ENCODE measurements around the gene ARFRP1.

The ARFRP1 gene

DNA sequence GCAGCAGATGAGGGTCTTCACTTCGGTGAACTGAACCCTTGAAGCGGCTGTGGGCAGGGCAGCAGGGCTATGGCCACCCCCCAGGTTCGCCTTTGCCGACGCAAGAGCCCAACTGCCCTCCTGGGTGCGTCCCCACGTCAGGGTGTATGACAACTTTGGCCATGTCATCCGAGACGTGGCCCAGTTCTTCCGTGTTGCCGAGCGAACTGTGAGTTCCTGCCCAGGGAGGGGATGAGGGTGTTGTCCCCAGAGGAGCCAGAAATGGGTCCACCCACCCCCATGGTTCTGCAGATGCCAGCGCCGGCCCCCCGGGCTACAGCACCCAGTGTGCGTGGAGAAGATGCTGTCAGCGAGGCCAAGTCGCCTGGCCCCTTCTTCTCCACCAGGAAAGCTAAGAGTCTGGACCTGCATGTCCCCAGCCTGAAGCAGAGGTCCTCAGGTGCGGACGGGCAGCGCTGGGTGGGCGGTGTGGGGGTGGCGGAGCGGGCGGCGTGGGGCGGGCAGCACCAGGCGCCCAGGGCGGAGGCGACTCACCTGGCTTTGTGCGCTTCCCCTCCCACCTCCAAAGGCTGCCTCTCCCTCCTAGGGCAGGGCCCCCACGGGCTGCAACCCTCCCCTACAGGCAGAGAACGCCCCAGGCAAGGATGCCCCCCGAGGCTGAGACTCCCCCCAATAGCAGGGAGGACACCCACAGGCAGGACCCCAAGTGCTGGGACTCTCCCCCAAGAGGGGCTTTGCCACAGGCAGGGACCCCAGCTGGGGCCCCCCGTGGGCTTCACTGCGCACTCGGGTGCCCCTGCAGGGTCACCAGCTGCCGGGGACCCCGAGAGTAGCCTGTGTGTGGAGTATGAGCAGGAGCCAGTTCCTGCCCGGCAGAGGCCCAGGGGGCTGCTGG, 17.5 kb downstream of the ARFRP1 start:
- no peak for DNase-seq

DNA sequence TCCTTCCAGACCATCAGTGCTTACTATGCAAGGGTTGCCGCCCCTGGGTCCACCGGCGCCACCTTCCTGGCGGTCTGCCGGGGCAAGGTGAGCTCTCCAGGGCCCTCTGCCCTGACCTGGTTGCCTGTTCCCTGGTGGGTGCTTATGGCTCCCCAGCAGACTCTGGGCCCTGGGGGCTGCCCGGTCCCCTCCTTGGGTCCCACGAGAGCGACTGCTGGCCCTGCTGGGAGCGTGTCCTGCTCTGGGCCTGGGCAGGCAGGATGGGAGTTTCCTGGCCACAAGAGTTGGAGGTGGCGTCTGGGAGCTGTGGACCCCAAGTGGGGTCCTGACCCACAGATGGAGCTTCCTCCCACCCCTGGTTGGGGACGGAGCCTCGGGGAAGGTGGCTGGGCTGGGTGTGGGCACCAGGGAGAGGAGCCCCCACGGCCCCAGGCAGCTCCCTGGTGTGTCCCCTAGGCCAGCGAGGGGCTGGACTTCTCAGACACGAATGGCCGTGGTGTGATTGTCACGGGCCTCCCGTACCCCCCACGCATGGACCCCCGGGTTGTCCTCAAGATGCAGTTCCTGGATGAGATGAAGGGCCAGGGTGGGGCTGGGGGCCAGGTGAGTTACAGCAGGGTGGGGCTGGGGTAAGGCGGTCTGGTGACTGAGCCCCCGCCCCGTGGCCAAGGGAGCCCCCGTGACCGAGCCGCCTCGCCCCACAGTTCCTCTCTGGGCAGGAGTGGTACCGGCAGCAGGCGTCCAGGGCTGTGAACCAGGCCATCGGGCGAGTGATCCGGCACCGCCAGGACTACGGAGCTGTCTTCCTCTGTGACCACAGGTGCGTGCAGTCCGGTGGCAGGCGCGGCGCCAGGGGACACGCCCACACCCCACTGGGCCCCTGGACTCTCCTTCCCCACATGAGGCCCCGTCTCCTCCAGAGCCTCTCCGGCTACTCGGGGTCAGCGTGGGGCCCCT, 18.5 kb downstream of the ARFRP1 start:
- DNase-seq = no peak

DNA sequence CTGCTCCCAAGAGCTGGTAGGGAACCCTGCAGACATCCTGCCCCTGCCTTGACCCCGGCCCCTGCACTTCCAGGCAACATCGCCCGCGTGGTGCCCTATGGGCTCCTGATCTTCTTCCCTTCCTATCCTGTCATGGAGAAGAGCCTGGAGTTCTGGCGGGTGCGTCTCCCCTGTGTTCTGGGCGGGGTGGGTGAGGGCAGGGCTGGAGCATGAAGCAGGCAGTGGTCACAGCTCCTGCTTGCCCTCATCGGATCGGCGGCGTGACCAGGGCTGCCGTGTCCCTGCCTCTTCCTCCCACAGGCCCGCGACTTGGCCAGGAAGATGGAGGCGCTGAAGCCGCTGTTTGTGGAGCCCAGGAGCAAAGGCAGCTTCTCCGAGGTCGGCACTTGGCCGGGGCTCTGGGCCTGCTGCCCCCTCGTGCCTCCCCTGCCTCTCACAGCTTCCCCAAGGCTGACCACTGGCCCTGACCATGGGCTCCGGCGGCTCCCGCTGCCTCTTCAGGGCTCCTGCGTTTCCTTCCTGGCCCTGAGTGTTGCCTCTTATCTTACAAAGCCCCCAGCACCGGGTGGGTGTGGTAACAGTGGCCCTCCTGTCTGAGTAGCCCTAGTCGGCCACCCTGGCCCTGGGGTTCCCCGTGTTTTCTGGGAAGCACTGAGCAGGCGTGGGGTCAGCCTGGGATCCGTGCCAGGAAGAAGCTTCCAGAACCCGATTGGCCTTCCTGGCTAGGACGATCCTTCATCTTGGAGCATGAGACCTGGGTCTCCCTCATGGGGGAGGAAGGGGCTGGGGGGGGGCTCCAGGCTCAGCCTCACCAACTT, 19.3 kb downstream of the ARFRP1 start:
- no peak for DNase-seq

DNA sequence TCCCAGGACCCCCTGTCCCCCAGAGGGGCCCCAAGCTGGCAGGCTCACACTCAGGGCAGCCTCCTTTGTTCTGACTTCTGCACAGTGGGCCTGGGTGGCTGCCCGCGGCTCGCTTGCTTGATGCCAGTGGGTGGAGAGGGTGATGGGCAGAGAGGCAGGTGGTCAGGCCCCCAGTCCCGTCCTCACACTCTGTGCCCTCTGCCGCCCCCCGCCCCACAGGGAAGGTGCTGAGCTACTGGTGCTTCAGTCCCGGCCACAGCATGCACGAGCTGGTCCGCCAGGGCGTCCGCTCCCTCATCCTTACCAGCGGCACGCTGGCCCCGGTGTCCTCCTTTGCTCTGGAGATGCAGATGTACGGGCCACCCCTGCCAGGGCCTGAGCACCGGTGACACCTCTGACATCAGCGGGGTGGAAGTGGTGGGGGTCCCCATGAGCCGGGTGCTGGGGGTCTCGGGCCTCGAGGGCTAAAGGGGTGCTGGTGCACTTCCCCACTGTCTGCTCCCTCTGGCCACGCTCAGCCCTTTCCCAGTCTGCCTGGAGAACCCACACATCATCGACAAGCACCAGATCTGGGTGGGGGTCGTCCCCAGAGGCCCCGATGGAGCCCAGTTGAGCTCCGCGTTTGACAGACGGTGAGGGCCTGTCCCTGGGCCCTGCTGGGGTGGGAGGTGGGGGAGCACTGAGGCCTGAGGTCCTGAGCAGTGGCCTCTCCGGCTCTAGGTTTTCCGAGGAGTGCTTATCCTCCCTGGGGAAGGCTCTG, 20.2 kb downstream of the ARFRP1 start:
- DNase-seq = no peak

DNA sequence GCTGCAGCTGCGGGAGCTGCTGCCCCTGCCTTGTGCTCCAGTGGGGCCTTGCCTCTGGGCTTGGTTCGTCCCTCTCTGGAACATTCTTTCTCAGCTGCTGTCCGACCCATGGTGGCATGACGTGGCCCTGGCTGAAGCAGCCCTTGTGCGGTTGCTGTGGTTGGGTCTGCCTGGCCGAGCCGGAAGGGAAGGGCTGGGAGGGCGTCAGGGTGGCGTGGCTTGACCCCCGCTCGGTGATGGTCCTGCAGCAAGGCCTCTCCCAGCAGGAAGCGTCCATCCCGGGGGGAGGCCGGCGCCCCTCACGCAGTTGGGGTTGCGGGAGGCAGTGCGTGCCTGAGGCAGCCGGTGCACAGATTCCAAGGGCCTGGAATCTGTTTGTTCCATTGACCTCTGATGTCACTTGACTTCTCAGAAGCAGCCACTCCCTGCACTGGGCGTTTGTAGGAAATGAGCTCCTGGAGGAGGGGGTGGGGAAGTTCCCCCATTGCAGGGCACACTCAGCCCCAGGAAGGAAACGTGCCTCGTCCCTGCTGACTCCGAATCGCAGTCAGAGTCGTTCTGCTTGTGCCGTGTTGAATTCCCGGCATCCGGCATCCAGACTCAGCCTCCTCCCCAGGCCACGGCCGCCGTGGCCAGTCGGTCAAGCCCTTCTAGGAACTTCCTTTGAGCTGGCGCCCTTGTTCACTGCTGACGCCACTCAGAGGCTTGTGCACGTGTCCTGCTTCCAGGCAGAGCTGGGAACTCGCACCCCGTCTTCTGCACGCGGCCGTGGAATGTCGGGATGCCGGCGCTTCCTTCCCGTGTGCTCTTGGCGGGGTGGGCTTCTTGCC, 21.1 kb downstream of the ARFRP1 start:
- peak; percentile 80 for DNase-seq

DNA sequence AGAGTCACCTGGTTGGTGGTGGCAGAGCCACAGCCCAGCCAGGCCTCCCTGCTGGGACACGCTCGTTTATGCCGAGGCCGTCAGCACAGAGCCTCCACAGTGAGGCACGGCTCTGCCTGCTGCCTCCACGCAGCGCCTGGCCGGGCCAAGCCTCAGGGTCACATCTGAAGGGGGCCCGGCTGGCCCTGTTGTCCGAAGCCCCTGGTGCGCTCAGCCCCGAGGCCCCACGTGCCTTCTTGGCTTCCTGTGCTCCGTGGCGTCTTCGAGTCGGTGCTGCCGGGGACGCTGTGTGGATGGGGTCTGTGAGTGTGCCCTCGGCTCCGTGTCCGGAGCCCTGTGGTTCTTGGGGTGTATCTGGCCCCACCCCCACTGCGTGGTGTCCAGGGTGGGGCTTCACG, 21.7 kb downstream of the ARFRP1 start:
- DNase-seq = no peak

DNA sequence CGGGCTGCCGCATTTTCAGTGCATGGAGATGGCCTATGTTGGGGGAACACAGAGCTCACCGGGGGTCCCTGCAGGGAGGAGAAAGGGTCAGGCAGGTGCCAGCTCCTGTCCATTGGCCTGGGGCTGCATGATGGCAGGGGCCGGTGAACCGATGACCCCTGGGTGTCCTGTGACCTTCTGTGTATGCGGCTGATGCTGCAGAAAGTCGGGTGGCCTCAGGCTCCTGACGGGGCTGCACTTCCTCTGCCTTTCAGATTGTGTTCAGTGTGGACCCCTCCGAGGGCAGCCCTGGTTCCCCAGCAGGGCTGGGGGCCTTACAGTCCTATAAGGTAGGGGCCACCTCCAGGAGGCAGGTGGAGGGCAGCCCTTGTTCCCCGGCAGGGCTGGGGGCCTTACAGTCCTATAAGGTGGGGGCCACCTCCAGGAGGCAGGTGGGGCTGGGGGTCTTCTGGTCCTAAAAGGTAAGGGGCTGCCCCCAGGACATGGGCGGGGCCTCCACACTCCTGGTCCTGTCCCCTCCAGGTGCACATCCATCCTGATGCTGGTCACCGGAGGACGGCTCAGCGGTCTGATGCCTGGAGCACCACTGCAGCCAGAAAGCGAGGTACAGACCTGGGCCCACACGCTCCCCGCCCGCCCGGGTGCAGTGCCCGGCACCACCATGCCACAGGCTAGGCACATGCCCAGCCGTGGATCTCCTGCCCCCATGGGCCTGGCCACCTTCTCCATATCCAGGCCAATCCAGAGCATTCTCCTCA, 22.3 kb downstream of the ARFRP1 start:
- DNase-seq = no peak

DNA sequence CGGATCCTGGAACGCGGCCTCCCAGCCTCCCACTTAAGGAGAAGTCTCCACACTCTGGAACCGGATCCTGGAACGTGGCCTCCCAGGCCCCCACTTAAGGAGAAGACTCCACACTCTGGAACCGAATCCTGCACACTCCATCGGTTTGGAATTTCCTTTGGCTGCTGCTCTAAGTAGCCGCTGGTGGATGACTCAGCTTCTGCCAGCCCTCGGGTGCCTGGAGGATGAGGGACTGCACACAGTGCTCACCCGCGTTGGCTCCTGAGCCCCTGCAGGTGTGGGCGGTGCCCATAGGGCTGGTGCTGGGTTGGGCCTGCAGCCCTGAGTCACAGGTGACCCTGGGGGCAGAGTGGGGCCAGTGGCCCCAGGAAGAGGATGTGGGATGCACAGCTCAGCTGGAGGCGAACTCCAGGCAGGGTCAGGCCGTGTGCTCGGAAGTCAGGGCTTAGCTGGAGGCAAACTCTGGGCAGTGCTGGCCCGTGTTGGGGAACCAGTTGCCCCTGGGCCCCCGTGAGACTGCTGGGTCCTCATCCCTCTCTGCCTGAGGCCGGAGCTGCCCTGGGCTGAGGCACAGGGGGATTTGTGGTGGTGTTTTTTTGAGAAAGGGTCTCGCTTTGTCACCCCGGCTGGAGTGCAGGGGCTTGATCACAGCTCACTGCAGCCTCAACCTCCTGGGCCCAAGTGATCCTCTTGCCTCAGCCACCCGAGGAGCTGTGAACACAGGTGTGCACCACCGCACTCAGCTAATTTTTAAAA, 25.2 kb downstream of the ARFRP1 start:
- DNase-seq = no peak

DNA sequence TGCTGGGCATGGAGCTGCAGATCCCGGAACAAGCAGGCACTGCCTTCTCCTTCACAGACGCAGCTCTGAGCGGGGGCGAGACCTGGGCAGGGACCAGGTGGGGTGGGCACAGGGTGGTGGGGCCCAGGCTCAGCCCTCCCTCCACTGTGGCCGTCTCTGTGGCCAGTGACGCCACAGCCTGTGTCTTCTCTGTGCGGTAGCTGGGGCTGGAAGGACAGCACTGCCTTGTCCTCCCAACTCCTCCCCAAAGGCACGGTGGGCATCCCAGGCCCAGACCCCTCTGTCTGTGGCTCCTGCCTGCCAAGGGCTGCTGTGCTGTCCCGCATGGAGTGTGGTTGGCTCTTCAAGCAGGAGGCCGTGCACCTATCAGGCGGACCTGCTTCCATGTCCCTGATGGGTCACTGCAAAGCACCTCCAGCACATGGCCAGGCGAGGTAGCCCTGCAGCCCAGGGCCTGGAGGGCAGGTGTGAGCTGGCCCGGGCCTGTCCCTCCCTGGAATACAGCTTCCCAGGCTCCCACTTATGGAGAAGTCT, 26.1 kb downstream of the ARFRP1 start:
- no peak for DNase-seq

DNA sequence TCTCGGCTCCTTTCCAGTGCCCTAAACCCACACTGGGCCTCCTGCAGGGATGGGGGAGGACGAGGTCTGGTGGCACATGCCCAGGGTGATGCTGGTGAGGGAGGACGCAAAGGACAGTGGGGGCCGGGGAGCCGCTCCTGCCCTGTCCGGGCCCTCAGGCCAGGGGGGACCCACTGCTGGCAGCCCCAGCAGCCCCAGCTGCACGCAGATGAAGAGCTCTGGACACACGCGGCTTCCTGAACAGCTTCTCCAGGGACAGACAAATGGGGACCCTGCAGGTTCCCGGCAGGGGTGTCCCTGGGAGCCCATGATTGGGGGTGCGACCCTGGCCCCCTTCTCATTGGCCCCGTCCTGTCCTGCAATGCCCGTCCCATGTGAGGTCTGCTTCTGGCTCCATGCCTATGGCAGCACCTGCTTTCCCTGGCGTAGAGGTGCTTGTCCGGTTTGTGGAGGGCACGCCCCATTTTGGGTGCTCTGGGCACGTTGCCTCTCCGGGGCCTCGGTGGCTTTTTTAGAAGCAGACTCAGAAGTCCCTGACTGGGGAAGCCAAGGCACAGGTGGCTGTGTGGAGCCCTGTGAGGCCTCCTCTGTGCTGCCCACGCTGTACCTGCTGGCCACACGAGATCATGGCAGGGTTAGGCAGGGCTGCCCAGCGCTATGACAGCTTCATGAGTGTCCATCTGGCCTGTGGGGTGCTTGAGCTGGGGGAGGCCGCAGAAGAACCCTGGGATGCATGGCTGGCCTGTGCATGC, 26.7 kb downstream of the ARFRP1 start:
- no peak for DNase-seq

DNA sequence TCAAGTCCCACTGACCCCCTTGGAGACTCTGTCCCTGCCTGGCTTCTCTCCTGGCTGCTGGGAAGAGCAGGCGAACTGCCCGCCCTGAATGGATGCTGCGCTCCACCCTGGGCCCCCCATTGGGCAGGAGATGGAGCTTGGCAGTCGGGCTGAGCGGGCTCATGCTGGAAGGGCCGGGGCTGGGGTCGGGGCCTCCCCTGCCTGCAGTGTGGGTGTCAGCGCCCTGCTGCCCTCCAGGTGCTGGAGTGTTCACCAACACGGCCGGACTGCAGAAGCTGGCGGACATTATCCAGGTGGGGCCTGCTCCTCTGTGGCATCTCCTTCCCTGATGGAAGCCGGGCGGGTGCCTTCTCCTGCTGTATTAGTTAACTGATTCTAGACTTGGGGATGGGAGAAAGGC, 27.3 kb downstream of the ARFRP1 start:
- DNase-seq = no peak

DNA sequence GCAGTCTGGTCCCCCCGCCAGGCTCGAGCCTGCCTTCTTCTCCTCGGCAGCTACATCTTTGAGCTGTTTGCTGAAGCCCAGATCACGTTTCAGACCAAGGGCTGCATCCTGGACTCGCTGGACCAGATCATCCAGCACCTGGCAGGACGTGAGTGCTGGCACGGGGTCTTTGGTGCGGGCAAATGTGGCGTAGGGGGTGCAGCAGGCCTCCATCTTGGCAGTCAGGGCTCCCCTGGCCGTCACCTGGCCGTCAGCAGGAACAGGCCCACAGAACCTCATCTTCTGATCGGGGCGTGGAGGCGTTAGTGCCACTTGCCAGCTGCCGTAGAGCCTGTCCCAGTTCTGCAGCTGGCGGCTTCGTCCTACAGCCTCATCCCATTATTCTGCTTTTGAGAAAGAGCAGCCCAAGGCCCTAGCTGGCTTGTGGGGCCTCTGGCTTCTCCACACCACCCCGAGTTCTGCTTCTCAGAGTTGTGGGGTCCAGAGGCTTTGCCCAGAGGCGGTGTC, 27.9 kb downstream of the ARFRP1 start:
- no peak for DNase-seq

DNA sequence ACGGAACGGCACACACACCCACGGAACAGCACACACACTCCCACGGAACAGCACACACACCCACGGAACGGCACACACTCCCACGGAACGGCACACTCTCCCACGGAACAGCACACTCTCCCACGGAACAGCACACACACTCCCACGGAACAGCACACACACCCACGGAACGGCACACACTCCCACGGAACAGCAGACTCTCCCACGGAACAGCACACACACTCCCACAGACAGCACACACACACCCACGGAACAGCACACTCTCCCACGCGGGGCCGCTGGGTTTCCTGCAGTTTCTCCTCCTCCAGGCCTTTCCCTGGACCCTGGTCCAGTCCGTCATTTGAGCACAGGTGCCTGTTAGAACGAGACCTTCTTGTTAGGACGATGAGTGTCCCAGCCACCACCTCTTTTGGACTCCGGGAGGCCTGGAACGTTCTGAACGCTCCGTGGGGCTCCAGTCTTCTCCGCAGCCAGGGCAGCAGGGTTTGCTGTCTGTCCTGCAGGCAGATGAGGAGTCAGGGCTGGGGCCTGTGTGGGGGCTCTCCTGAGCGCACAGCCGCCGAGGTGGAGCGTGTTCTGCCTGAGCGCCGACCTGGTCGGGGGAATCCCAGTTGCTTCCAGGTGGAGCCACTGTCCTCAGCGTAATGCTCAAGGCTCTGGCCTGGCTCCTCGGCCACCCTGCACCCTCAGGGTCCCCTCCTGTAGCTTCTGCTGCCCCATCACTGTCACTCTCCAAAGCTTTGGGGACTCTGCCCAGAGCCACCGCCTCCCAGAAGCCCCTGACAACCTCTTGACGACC, 28.9 kb downstream of the ARFRP1 start:
- DNase-seq = no peak

DNA sequence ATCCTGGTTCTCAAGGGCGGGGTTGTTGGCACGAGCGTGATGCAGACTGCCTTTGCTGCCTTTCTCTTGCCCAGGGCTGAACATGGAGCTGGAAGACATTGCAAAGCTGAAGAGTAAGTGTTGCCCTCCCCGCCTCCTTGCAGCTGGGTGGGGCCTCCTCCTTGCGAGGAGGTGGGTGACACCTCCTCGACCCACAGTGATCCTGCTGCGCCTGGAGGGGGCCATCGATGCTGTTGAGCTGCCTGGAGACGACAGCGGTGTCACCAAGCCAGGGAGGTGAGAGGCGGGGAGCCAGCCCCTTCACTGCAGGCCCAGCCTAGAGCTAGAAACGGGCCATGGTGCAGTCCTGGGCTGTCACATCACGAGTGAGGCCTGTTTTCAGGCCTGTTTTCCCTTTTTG, 29.7 kb downstream of the ARFRP1 start:
- no peak for DNase-seq

DNA sequence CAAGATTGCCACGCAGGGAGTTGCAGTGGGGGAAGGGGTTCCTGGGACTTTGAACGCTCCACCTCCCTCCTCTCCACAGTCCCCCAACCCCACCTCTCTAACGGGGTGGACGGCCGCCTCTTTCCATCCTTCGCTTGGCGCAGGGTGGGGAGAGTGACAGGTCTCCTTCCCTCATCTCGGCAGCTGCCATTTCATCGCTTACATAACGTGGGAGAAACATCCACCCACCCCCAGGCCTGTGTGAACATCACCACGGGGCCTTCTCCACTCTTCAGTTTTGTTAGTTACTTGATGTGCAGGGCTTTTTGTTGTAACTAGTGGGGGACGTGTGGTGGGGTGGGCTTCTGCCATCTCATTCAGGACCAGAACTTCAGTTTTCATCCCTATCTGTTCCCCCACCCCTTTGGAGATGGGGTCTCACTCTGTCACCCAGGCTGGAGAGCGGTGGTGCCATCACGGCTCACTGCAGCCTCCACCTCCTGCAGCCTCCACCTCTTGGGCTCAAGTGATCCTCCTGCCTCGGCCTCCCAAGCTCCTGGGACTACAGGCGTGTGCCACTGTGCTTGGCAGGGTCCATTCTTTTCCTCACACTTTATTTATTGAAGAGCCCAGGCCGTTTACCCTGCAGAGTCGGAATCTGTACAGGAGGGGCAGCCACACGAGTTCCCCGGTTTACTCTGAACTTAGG, 32.0 kb downstream of the ARFRP1 start:
- no peak for DNase-seq

DNA sequence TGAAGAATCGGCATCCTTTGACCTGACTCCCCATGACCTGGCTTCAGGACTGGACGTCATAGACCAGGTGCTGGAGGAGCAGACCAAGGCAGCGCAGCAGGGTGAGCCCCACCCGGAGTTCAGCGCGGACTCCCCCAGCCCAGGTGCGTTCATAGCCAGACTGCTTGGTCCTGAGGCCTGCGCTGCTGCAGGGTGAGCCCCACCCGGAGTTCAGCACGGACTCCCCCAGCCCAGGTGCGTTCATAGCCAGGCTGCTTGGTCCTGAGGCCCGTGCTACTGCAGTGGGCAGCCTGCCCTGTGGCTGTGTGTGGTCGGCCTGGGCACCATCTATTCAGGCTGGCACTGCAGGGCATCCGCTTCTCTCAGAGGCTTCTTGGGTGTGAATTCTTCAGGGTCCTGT, 33.8 kb downstream of the ARFRP1 start:
- DNase-seq = no peak

DNA sequence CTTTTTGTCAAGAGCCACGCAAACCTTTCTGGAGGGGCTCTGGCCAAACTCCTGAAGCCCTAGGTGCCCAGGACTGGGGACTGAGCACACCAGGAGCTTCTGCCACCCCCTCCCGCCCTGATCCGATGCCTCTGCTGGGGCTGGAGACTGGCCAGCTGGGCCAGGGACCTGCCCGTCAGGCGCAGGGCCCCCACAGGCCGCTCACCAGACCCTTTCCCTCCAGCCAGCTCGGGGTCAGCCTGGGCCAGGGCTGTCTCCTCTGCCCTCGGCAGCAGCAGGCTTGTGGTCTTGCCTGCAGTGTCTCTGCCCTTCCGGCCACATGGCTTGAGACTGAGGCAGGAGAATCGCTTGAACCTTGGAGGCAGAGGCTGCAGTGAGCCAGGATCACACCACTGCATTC, 35.1 kb downstream of the ARFRP1 start:
- no peak for DNase-seq

Measured in GF-D8 (cell line).